Adrenal gland (tissue), 5 donors: ENCODE data around the gene CFAP97D1.

Experiments
- CTCF ChIP-seq, 6 experiments: fragments of 450-650 bp in 4 of 6; fragments of 200-600 bp in 2 of 6; sonication (generic) in 1 of 6; IDR thresholded peaks; 1 replicate in 5 of 6; 2 replicates in 1 of 6; pipeline versions ENCODE4 v1.5.1 to v1.8.0; 2016 to 2021; ENCODE audit warnings: antibody characterized with exemption in 6 of 6, mild to moderate bottlenecking in 2 of 6, moderate library complexity in 1 of 6
- POLR2A ChIP-seq, 2 donors: fragments of 450-650 bp; IDR thresholded peaks; one replicate each; pipeline ENCODE4 v1.6.1; 2017; ENCODE audit warnings: antibody characterized with exemption in 2 of 2, mild to moderate bottlenecking in 2 of 2, moderate library complexity in 1 of 2
- donor health status: DM: no; HTN: no; CAD: no.

- TF ChIP-seq POLR2A (IDR thresholded peaks at IDR 0.05) (no peak), CTCF (IDR thresholded peaks at IDR 0.05) (no peak)
These were observed 20.5 kb downstream of the CFAP97D1 start for GRCh38 chr17:43800736-43801135.
